Kidney epithelial cell (primary cell): Measurements from ENCODE around the gene BBC3. TPM values are rescaled to one million over a fixed set of nuclear protein-coding genes. Genes with fewer than 3 reads are reported as not detected.

Experiments
- DNase-seq: peaks from one replicate; pipeline ENCODE4 v3.0.0-alpha.2; 2010; ENCODE audit warnings: low read depth
- H3K27me3 ChIP-seq: 2 replicates; pipeline ENCODE4 v1.6.0; 2011; ENCODE audit warnings: low read length; ENCODE audit not compliant: control insufficient read depth, insufficient read depth
- H3K36me3 ChIP-seq: 2 replicates; pipeline ENCODE4 v1.5.1; 2011; ENCODE audit warnings: low read length; ENCODE audit not compliant: control insufficient read depth, insufficient read depth
- H3K4me3 ChIP-seq: 2 replicates; pipeline ENCODE4 v1.5.1; 2011; ENCODE audit warnings: low read depth, mild to moderate bottlenecking, control low read depth, low read length
- total RNA-seq: library from RNA; depleted of rRNA; stranded (reverse); fragments of >200 nt; gene quantifications from 2 replicates; pipeline ENCODE4 v1.2.3, GENCODE V29; 2015
- TF ChIP-seq, protein P1 (sequence below): IDR thresholded peaks from 2 replicates; pipeline ENCODE4 v1.5.1; 2011; ENCODE audit warnings: mild to moderate bottlenecking, moderate library complexity, low read length, control low read depth, inconsistent platforms; ENCODE audit not compliant: insufficient read depth, poor library complexity, severe bottlenecking

Gene BBC3
- total RNA-seq, 1 donor from 2014 or later = 46.8 TPM

DNA sequence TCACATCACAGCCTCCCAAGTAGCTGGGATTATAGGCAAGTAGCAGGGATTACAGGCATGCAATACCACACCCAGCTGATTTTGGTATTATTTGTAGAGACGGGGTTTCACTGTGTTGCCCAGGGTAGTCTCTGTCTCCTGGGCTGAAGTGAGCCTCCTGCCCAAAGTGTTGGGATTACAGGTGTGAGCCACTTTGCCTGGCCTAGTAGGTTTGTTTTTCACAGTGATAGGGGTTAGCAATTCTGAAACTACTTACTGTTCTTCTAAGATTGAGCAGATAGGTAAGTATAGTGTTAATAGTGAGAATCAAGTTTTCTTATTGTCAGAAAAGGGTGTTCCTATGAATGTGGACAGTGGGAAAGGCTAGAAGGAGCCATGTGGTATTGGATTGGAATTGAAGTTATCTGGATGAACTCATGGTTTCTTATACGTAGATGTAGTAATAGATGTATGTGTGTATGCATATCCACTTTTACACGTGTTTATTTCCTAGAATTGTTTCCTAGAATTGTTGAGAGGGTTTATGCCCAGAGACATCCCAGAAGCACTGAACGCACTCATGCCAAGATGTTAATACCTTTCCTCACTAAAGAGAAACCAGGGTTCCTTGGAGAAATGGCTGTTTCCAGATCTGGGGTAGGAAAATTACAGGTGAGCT, 51.2 kb downstream of the BBC3 start:
- DNase-seq = no peak
- Histone ChIP-seq H3K27me3 (no peaks in the 10 kb centered on the region), H3K4me3 (no peak overlapping the region), H3K36me3 (peaks cover 1% of the 10 kb centered on the region)
- TF ChIP-seq, protein P1, sequence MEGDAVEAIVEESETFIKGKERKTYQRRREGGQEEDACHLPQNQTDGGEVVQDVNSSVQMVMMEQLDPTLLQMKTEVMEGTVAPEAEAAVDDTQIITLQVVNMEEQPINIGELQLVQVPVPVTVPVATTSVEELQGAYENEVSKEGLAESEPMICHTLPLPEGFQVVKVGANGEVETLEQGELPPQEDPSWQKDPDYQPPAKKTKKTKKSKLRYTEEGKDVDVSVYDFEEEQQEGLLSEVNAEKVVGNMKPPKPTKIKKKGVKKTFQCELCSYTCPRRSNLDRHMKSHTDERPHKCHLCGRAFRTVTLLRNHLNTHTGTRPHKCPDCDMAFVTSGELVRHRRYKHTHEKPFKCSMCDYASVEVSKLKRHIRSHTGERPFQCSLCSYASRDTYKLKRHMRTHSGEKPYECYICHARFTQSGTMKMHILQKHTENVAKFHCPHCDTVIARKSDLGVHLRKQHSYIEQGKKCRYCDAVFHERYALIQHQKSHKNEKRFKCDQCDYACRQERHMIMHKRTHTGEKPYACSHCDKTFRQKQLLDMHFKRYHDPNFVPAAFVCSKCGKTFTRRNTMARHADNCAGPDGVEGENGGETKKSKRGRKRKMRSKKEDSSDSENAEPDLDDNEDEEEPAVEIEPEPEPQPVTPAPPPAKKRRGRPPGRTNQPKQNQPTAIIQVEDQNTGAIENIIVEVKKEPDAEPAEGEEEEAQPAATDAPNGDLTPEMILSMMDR = no peak

DNA sequence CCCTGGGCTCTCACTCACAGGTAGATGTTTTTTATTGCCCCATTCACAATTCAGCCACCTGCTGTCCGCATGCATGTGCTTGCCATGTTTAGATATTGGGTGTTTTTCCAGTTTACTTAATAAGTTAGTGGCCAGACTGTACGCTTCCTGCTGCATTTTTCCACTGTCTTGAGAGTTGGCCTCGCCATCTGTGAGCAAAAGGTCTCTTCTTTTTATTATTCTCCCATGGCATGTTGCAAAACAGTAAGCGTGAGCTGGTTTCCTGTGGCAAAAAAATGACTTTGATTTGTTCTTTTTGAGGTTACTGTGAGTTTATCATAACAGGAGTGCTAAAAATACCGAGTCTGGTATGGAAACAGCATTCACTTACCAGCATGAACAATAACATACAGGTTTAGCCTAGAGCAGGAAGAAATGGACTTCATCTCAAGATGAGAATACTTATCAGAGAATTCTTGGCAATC, 54.3 kb downstream of the BBC3 start:
- H3K4me3 ChIP-seq = no peak overlapping the region
- H3K36me3 ChIP-seq = no peaks in the 10 kb centered on the region
- TF ChIP-seq, protein P1 = no peak
- no peaks in the 10 kb centered on the region for H3K27me3 ChIP-seq
- DNase-seq = peak; percentile 44

DNA sequence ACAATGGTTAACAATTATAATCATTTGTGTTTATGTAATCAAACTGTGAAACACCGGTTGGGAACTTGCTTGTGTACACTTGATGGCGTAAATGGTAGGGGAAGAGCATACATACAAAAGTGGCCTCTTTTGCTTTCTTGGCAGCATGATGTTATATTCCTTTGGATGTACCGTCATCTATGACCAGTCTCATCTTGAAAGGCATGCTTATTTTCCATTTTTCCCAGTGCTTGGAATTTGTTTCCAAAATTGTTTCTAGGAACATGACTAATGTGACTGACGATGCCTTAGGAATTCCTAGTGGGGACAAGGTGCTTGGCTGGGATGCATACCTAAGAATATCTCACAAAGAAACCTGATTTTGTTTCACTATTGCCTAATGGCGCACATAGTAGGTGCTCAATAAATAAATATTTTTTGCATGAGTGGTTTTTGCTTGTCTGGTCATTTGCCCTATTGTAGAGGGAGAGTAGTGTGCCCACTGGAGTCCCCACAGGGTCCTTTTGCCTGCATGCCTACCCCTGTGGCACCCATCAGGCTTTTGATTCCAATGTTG, 54.9 kb downstream of the BBC3 start:
- Histone ChIP-seq H3K27me3 (no peaks in the 10 kb centered on the region), H3K4me3 (no peak overlapping the region), H3K36me3 (no peaks in the 10 kb centered on the region)
- no peak for DNase-seq
- TF ChIP-seq, protein P1 = no peak

DNA sequence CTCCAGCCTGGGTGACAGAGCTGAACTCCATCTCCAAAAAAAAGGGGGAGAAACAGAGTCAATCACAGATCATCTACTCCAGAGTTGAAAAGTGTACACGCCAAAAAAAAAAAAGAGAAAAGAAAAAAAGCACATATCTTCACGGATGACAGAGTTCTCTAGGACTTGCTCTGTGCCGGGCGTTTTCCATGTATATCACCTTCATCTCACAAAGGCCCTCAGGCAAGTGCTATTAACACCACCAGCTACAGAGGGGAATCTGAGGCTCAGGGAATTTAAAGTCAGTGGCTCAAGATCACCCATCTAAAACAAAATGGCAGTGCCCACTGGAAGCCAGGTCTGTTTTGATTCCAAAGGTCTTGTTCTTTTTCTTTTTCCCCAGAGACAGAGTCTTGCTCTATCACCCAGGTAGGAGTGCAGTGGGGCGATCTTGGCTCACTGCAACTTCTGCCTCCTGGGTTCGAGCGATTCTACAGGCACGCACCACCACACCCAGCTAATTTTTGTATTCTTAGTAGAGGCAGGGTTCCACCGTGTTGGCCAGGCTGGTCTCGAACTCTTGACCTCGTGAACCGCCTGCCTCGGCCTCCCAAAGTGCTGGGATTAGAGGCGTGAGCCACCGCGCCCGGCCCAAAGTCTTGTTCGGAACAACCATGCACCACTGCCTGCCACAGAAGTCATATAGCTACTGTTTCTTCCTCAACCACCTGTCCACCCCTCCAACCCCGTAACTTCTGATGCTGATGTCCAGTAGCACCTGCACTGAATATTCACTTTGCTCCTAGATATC, 58.1 kb downstream of the BBC3 start:
- H3K27me3 ChIP-seq = no peaks in the 10 kb centered on the region
- no peak overlapping the region for H3K4me3 ChIP-seq
- TF ChIP-seq, protein P1 = no peak
- no peak for DNase-seq
- H3K36me3 ChIP-seq = no peaks in the 10 kb centered on the region

Other genes starting within 250 kb of the BBC3 start
- gene NPAS1, start 211.4 kb downstream of the BBC3 start, total RNA-seq = 1.6 TPM in 1 of 2 replicates, not detected in the other
- 36.8 and 71.0 TPM in 2 replicates for gene TMEM160, start 182.6 kb downstream of the BBC3 start, total RNA-seq
- 23.9 and 29.2 TPM in 2 replicates for gene ZC3H4, start 117.4 kb downstream of the BBC3 start, total RNA-seq
- 91.7 and 114 TPM in 2 replicates for gene SAE1, start 100.4 kb downstream of the BBC3 start, total RNA-seq
- gene CCDC9, start 25.3 kb upstream of the BBC3 start, total RNA-seq = 13.8 and 16.5 TPM in 2 replicates
- 2.2 and 3.9 TPM in 2 replicates for gene INAFM1, start 43.7 kb upstream of the BBC3 start, total RNA-seq
- gene C5AR1, start 78.7 kb upstream of the BBC3 start, total RNA-seq = not detected in 2 replicates
- gene C5AR2, start 101.0 kb upstream of the BBC3 start, total RNA-seq = not detected in 2 replicates
- 18.1 and 27.1 TPM in 2 replicates for gene DHX34, start 118.1 kb upstream of the BBC3 start, total RNA-seq
- gene MEIS3, start 188.3 kb upstream of the BBC3 start, total RNA-seq = 2.3 and 8.6 TPM in 2 replicates
- not detected in 2 replicates for gene SLC8A2, start 240.7 kb upstream of the BBC3 start, total RNA-seq